A204.1 (cell line): ENCODE results near the gene SMDT1.
"Not testable (repeated sequence)": the region's sequence is repeated elsewhere in the genome, so short reads cannot be mapped to it uniquely, and the experiment has no call there.

ENCODE experiments used
- FAIRE-seq: peaks from 2 replicates; lab custom pipeline; 2012; peaks lifted over from hg19 to GRCh38; lab: Jason Lieb, UNC

Gene SMDT1

GRCh38 chr22:42111798-42112197, 32.3 kb downstream of the SMDT1 start:
- FAIRE-seq, result no peak

GRCh38 chr22:42112793-42113192, 33.3 kb downstream of the SMDT1 start:
- not testable (repeated sequence) for FAIRE-seq

- FAIRE-seq, result no peak
Observed at GRCh38 chr22:42114721-42115120, 35.2 kb downstream of the SMDT1 start.

- FAIRE-seq, result not testable (repeated sequence)
Observed at GRCh38 chr22:42115420-42115830, 35.9 kb downstream of the SMDT1 start.

- FAIRE-seq, result no peak
Observed at GRCh38 chr22:42116848-42117424, 37.4 kb downstream of the SMDT1 start.

GRCh38 chr22:42120231-42121021, 40.9 kb downstream of the SMDT1 start:
- FAIRE-seq, result not testable (repeated sequence)

- not testable (repeated sequence) for FAIRE-seq
Observed at GRCh38 chr22:42123529-42123928, 44.0 kb downstream of the SMDT1 start.

GRCh38 chr22:42127606-42128005, 48.1 kb downstream of the SMDT1 start:
- no peak for FAIRE-seq

- FAIRE-seq, result not testable (repeated sequence)
Observed at GRCh38 chr22:42128007-42128406, 48.5 kb downstream of the SMDT1 start.

GRCh38 chr22:42128776-42129694, 49.5 kb downstream of the SMDT1 start:
- FAIRE-seq, result not testable (repeated sequence)

- FAIRE-seq, result not testable (repeated sequence)
Observed at GRCh38 chr22:42130182-42130581, 50.7 kb downstream of the SMDT1 start.

GRCh38 chr22:42130639-42131431, 51.3 kb downstream of the SMDT1 start, which contains the start of gene CYP2D6:
Gene CYP2D6, minus strand, starts transcription at chr22:42130810. Its CDS starts 19 bp downstream, at chr22:42130791.
- not testable (repeated sequence) for FAIRE-seq

- FAIRE-seq, result no peak
Observed at GRCh38 chr22:42131562-42131961, 52.1 kb downstream of the SMDT1 start.

- FAIRE-seq, result no peak
Observed at GRCh38 chr22:42132457-42132856, 53.0 kb downstream of the SMDT1 start.
